Limb (tissue), 2 donors: ENCODE results near the gene BPIFA3.
"Not testable (repeated sequence)": the region's sequence is repeated elsewhere in the genome, so short reads cannot be mapped to it uniquely, and the experiment has no call there.

Experiments used
- DNase-seq, 2 donors: peaks; one replicate each; pipeline ENCODE4 v3.0.0-alpha.2; 2016; ENCODE audit errors: extremely low spot score in 2 of 2

BPIFA3 gene

DNA sequence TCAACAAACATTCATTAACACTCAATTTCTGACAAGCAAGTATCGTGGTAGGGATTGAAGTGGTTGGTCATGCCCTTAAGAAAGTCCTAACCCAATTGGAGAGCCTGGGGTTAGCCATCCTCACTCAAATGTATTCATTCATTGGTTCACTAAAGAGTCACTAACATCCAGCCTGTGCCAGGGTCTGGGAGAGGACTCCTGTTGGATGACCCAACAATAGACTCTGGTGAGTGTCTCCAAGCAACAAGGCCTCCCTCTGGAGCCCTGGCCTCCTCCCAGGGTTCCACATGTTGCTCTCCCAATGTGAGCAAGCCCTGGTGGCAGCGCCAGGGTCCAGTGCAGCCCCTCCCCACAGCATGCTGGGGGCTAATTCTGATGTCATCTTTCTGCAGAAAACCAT lies at the start of gene BPIFA3:
TSS of gene BPIFA3 (plus strand) at position 301 of the 400 bp plus-strand sequence. CDS start 185 bp downstream, outside the sequence.
- DNase-seq: no peak

DNA sequence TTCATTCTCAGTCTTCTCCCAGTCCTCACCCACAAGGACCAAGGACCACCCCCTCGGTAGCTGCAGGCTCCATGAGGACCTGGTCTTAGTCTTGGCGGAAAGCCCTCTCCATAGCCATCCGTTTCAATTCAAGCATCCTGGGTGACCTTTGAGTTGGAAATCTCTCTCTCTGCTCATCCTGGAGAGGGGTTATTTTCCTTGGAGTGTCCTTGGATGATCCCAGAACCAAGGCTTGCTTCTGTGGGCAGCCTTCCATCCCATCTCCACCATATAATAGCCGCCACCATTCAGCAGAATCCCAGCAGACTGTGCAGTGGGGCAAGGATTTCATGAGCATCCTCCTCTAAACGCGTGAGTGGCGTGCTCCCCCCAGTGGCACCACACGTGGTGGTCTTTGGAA lies 49.3 kb upstream of the BPIFA3 start, which contains the start of gene BPIFA2:
TSS of gene BPIFA2 (plus strand) at position 301 of the 400 bp plus-strand sequence. CDS start 987 bp downstream, outside the sequence.
- no peak for DNase-seq

DNA sequence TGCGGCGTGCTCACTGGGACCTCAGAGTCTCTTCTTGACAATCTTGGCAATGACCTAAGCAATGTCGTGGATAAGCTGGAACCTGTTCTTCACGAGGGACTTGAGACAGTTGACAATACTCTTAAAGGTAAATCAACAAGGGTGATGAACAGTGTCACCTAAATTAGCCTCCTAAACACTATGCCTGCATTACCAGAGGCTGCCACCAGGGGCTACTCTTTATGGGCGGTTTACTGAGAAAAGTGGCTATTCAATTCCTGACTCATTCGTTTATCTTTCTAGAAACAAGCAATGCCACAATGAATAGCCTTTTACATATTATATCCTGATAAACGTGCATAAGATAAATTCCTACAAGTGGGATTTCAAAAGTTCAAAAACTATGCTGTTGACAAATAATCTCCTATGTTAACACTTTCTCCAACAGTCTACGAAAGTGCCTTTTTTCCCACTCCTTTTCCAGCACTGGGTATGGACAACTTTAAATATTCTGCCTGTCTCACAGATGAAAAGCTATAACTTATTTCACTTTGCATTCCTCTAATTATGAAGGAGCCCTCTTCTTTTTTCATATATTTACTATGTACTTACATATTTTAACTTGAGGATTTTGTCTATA lies 47.9 kb upstream of the BPIFA3 start:
- no peak for DNase-seq

DNA sequence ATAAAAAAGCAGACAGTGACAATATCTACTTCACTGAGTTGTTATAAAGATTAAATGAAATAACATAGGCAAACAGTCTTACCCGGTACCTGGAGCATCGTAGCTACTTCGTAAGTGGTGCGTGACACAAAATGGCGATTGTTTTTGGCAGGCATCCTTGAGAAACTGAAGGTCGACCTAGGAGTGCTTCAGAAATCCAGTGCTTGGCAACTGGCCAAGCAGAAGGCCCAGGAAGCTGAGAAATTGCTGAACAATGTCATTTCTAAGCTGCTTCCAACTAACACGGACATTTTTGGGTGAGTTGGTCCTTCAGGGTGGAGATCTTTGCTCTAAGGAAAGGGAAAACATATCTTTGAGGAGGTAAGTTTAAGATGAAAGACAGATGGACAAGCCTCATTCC lies 44.4 kb upstream of the BPIFA3 start:
- no peak for DNase-seq

DNA sequence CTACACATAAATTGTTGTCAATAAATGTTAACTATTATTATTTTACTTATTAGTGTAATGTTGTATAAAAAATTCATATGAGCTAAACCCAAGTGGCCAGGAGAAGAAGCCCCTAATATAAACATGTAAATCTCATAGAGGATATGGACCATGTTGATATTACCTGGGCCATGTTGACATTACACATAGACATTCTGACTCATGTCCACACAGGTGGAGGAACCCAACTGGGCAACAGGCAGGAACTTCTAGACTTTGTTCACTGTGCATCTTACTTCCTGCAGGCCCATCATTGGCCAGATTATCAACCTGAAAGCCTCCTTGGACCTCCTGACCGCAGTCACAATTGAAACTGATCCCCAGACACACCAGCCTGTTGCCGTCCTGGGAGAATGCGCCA lies 42.0 kb upstream of the BPIFA3 start:
- no peak for DNase-seq

DNA sequence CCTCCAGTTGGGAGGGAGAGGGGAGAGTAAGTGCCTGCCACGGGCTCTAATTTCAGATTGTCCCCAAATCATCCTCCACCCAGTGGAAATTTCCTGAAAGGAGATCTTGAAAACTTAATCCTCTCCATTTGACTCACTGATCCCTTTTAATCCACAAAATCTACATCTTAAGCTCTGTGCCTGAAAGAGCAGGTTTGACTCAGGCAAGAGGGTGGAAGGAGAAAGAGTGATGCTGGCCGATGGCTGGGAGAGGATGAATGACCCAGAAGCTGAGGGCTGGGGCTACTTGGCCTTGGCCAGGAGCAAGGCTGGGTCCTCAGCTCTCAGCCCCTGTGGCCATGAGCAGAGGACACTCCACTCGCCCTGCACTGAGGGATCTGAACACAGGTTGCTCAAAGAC lies 41.1 kb upstream of the BPIFA3 start:
- DNase-seq: no peak

DNA sequence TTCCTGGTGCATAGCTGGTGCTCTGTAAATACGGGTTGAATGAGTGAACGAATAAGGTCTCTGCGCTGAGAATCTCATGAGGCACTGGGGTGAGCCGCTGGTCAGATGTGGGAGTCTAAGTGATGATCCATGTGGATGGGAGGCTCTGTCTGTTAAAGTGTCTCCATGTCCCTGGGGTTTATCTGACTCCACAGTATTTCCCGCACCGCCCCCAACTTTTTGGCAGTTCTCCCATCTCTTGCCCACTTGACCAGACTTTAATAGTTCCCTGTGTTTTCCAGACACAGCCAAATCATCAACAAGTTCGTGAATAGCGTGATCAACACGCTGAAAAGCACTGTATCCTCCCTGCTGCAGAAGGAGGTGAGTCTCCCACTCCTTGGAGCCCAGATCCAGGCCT lies 39.3 kb upstream of the BPIFA3 start:
- DNase-seq: no peak

DNA sequence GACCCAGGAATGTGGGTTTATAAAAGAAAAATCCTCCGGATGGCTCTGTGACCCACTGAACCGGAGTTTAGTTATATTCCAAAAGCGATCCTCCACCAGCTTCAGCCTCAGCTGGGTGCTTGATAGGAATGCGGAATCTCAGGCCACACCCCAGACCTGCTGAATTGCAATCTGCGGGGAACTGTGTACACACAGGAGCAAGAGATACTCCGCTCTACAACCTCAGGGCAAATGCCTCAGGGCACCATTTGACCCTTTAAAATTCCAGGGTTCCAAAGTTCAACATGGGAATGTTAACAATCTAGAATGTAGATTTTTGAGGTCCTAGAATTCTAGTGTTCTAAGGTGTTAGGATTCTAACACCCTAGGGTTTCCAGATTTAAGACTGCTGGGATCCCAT lies 38.4 kb upstream of the BPIFA3 start:
- no peak for DNase-seq

DNA sequence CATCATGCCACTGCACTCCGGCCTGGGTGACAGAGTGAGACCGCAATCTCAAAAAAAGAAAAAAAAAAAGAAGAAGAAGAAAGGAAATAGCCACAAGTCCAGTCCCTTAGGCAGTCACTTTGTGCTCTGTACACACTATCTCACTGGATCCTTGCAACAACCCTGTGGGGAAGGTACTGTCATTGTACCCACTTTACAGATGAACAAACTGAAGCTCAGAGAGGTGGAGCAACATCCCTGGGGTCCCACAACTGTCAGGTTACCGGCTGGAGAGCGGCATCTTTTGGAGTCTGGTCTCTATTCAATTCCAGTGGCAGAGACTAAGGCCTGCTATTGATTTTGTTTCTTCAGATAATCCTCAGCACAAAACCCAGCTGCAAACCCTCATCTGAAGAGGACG lies 37.0 kb upstream of the BPIFA3 start:
- no peak for DNase-seq

DNA sequence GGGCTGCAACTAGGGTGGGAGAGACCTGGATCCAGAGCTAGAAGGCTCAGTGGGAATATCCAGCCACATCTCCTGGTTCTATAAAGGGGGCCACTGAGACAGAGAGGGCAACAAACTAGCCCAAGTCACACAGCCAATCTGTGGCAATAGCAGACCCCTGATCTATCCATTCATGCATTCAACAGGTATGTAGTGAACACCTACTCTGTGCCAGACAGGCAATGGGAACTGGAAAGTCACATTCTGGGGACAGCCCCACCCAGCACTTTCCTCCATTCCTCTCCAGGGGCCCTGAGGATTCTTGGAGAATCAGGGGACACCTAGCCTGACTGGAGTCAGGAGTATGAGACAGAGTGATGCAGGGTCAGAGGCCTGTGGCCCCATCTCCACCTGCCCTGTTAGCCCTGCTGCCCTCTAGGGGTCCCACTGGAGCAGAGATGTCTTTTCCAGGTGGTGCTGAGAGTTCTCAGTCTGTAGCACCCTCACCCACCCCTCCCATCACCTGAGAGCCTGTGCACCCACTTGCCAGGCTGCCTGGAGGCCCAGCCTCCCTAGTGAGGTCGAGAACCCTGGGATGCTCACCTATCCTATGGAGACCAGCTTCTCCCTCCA lies 35.6 kb upstream of the BPIFA3 start:
- no peak for DNase-seq

DNA sequence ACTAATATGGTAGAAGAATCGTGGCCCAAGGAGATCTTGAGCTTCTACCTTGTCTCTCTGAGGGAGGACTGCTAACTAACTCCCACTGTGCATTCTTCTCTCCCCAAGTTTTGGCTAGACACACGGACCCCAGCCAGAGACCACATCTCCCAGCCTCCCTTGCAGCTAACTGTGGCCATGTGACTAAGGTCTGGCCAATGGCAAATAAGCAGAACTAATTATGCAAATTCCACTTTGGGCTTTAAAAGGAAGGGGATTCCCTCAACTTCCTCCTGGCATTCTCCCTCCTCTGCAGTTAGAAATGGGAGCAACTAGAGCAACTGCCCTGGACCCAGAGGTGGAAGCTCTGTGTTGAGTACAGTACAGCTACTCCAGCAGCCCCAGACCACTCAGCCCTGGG lies 33.8 kb upstream of the BPIFA3 start:
- DNase-seq: no peak

DNA sequence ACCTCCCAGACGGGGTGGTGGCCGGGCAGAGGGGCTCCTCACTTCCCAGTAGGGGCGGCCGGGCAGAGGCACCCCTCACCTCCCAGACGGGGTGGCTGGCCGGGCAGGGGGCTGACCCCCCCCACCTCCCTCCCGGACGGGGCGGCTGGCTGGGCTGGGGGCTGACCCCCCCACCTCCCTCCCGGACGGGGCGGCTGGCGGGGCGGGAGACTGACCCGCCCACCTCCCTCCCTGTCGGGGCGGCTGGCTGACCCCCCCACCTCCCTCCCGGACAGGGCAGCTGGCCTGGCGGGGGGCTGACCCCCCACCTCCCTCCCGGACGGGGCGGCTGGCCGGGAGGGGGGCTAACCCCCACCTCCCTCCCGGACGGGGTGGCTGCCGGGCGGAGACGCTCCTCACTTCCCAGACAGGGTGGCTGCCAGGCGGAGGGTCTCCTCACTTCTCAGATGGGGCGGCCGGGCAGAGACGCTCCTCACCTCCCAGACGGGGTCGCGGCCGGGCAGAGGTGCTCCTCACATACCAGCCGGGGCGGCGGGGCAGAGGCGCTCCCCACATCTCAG lies 32.0 kb upstream of the BPIFA3 start:
- DNase-seq: not testable (repeated sequence)

DNA sequence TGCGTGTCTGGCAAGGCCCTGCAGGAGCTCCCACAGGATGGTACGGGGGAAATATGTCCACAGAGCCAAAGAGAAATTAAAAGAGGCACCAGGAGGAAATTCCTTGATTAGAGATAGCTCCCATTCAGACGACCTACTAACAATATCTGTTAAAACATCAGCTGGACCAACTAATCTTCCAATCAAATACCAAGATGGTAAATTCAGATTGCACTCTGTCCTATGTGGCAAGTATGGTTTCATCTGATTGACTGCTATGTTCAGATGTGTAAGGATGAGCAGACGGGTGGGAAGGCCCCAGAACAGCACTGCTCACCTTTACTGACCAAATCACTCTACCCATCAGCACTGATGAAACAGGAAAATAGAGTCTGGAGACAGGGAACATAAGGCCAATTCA lies 29.7 kb upstream of the BPIFA3 start:
- no peak for DNase-seq

DNA sequence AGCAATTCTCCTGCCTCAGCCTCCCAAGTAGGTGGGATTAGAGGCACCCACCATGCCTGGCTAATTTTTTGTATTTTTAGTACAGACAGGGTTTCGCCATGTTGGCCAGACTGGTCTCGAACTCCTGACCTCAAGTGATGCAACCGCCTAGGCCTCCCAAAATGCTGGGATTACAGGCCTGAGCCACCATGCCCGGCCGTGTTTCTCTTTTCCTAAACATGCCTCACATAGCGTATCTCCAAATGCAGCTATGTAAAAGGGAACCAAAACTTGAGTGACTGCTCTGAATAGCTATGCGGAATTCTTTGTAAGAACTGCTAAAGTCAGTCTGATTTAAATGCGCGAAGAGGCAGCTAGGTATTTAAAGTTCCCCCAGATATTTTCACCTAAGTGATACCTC lies 28.7 kb upstream of the BPIFA3 start:
- no peak for DNase-seq

DNA sequence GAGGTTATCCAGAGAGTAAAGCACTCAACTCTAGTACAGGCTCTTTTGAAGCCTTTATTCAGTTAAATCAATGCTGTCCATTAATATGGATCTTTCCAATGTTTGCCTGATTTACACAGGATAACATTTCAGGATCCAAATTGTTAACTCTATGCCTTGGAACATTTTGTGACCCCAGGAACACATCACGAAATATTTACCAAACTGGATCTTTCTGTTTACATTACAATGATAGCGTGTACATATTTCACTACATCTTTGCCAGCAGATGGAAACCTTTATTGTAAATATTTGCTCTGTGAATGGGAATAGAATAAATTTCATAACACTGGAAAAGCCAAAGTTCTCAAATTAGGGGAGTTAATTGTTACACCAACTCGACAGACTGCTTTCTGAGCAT lies 25.7 kb upstream of the BPIFA3 start:
- no peak for DNase-seq

DNA sequence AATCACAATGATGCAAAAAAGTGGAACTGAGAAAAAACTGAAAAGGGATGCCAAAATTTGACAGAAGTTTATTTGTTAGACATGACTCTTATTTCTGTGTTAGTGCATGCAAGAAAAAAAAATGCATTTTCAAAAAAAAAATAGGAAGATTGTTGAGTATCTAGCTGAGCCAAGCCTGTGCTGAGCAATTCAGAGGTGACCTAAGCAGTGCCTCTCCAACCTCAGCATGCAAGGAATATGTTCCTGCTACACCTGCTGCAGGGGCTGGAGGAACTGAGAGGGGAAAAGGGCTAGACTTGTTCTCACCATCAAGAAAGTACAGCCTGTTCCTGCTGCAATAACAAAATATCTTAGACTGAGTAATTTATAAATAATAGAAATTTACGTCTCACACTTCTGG lies 25.2 kb upstream of the BPIFA3 start:
- no peak for DNase-seq

DNA sequence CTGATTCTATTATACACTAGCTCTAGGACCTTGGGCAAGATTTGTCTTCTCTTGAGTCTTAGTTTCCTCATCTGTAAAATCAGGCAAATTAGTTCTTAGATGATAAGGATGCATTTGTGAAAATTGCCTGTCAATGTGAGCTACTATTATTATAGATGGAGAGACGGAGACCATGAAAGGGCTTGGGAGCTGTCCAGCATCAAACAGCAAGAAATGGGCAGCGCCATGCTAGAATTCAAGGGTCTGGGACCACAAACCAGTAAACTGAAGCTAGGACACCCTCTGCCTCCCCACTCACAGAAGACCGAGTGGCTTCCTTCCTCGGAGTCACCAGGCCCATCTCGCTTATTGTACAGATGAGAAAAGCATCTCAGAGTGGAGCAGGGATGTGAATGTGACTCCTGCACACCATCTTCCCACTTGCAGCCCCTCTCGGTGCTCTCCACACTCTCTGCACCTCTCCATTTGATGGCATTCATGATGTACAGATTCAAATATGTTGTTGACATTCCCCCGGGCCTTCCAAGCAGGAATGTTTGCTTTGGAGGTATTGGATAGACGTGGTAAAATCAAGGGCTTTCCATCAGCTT lies 24.1 kb upstream of the BPIFA3 start:
- DNase-seq: no peak

DNA sequence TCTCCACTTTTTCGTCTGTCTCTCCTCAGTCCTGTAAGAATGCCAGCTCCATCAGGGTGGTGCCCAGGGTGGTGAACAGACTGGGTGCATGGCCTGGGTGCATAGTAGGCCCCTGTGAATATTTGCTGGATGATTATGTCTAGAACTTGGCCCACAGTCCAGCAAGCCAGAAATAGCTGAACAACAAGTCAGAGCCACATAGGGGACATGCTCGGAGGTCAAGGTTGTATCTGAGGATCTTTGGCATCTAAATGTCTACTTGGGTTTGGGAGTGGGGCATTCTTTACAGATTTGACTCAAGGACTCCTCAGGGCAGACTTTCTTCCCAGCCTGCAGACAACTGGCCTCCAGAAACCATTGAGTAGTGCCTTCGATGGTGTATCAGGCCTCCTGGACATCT lies 18.1 kb upstream of the BPIFA3 start:
- DNase-seq: no peak

DNA sequence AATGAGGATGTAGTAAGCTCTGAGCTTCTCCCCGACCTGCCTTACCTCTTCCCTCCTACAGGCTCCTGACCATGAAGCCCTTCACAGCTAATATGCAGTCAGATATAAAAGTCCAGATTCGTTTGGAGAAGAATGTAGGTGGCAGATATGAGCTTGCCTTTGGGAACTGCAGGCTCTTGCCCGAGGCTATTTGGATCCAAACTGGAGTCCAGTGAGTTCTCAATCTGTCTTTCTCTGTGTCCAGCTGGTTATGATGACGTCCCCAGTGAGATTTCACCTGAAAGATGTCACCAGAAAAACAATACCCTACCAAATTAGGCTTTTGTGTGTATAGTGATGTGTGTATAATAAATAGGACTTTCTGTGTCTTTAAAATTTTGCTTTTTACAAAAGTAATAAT lies 14.7 kb upstream of the BPIFA3 start:
- no peak for DNase-seq

DNA sequence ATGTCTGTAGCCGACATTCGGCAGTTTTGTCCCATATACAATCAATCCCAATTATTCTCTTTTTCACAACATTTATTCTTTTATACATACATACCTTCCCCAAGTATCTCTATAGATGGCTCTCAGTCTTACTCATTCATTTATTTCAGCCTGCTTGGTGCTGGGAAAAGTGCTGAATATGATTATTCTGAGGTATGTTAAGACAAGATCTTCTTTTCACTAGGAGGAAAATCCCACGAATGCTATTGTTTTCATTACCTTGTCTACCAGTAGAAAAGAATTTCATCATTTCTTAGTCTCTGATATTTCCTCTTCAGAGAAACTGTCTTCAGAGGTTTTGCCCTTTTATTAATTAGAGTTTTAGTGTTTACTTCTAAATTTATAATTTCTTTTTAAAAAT lies 13.7 kb upstream of the BPIFA3 start:
- DNase-seq: no peak

DNA sequence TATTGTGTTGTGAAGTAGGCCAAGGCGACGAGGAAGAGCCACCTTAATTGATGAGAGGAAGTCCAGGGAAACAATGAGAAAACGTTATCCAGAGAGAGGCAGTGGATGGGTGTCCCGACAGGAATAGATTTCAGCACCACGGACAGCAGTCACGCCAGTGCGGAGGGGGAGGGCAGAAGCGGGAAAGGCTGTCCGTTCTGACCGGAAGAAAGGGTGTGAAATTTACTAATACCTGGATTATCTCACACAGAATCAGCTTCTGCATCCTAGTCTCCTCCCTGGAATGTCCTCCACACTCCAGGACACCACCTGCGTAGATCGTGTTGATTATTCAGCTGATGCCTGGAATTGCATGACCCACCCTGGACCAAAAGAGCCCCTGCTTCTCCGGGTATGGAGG lies 7.4 kb upstream of the BPIFA3 start:
- DNase-seq: peak; percentile 70 to 83

DNA sequence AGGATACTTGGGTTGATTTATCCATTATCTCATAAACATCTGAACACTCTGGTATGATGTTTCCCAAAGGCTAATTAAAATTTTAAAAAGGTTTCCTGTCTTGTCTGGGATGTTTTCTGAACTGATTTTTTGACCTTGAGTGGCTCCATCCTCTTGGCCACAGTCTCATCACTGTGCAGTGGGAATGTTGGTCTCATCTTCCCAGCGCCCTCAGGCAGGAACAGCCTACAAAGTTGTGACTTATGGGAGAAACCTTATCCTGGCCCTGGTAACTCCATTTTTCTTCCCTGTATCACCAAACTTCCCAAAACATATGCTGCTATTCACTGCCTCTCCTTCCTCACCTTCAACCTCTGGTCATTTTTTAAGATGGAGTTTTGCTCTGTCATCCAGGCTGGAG lies 6.8 kb upstream of the BPIFA3 start:
- DNase-seq: no peak
